Uterus (tissue), 4 donors: ENCODE data around the gene DDIT4. TPM values are rescaled to one million over a fixed set of nuclear protein-coding genes. Genes with fewer than 3 reads are reported as not detected.

Experiments
- DNase-seq, 2 donors: peaks; one replicate each; pipeline ENCODE4 v3.0.0-alpha.2; 2019 to 2020
- H3K27ac ChIP-seq, 2 donors: fragments of 200-600 bp; sonication (generic); 1 replicate in 1 of 2; 2 replicates in 1 of 2; pipeline ENCODE4 v1.5.1; 2016 to 2018
- H3K27me3 ChIP-seq, 2 donors: fragments of 200-600 bp; sonication (generic); one replicate each; pipeline ENCODE4 v1.5.1; 2018 to 2019; ENCODE audit warnings: control low read depth in 1 of 2
- H3K36me3 ChIP-seq, 2 donors: fragments of 200-600 bp; sonication (generic); one replicate each; pipeline ENCODE4 v1.5.1; 2019; ENCODE audit warnings: control low read depth in 1 of 2
- H3K4me1 ChIP-seq, 2 donors: fragments of 200-600 bp; sonication (generic); one replicate each; pipeline ENCODE4 v1.5.1; 2018 to 2019; ENCODE audit warnings: control low read depth in 1 of 2
- H3K4me3 ChIP-seq, 2 donors: fragments of 200-600 bp; sonication (generic); 1 replicate in 1 of 2; 2 replicates in 1 of 2; pipeline ENCODE4 v1.5.1; 2018 to 2019; ENCODE audit warnings: mild to moderate bottlenecking in 1 of 2
- H3K9me3 ChIP-seq, 2 donors: fragments of 200-600 bp; sonication (generic); one replicate each; pipeline ENCODE4 v1.5.1; 2019; ENCODE audit warnings: control low read depth in 1 of 2
- CTCF ChIP-seq, 4 experiments: fragments of 200-600 bp in 2 of 4; fragments of 450-650 bp in 2 of 4; sonication (generic) in 2 of 4; IDR thresholded peaks; one replicate each; pipeline ENCODE4 v1.5.1; 2016 to 2019; ENCODE audit warnings: antibody characterized with exemption in 4 of 4, mild to moderate bottlenecking in 2 of 4, moderate library complexity in 1 of 4
- POLR2A ChIP-seq, 2 donors: fragments of 450-650 bp; IDR thresholded peaks; one replicate each; pipeline ENCODE4 v1.6.1; 2016; ENCODE audit warnings: antibody characterized with exemption in 2 of 2, mild to moderate bottlenecking in 1 of 2, moderate library complexity in 1 of 2
- intact Hi-C: fragments of 100-400 bp; cut with DNase I; formaldehyde crosslinking; loops from one replicate; pipeline ENCODE4 v1.15.1; 2023; ENCODE audit warnings: low total_unique reads
- total RNA-seq, 4 donors: library from RNA; depleted of rRNA in 3 of 4; stranded (reverse); fragments of >200 nt in 3 of 4; gene quantifications; one replicate each; pipeline versions ENCODE4 v1.1.0 to v1.2.4, GENCODE V29; 2014 to 2023
- donor health status: DM: yes; HTN: yes; CAD: no.

Gene DDIT4
- total RNA-seq, 4 donors from 2014 or later: 118 to 210 (median 145) TPM

GRCh38 chr10:72321248-72322029 lies 47.7 kb downstream of the DDIT4 start:
- no peaks in the 10 kb centered on the region for H3K36me3 ChIP-seq
- intact Hi-C loops: no loop called here
- H3K9me3 ChIP-seq: no peaks in the 10 kb centered on the region
- TF ChIP-seq POLR2A (IDR thresholded peaks at IDR 0.05) (no peak), CTCF (IDR thresholded peaks at IDR 0.05) (no peak)
- no peak for DNase-seq
- H3K27me3 ChIP-seq: no peaks in the 10 kb centered on the region
- peaks cover 0 to 16% of the 10 kb centered on the region in 2 donors for H3K4me1 ChIP-seq
- peak overlapping the region; percentile 82 to 91 for H3K27ac ChIP-seq
- H3K4me3 ChIP-seq: no peak overlapping the region

GRCh38 chr10:72322030-72322279 lies 48.2 kb downstream of the DDIT4 start:
- no peaks in the 10 kb centered on the region for H3K9me3 ChIP-seq
- DNase-seq: no peak
- peaks cover 0 to 11% of the 10 kb centered on the region in 2 donors for H3K4me1 ChIP-seq
- no peaks in the 10 kb centered on the region for H3K27me3 ChIP-seq
- no peak overlapping the region for H3K27ac ChIP-seq
- intact Hi-C loops: no loop called here
- H3K4me3 ChIP-seq: no peak overlapping the region
- no peak for TF ChIP-seq CTCF (IDR thresholded peaks at IDR 0.05)
- no peaks in the 10 kb centered on the region for H3K36me3 ChIP-seq

GRCh38 chr10:72322280-72323058 lies 48.7 kb downstream of the DDIT4 start:
- DNase-seq: no peak
- no peaks in the 10 kb centered on the region for H3K9me3 ChIP-seq
- H3K4me1 ChIP-seq: peaks cover 0 to 8% of the 10 kb centered on the region in 2 donors
- no peak overlapping the region for H3K4me3 ChIP-seq
- no peaks in the 10 kb centered on the region for H3K27me3 ChIP-seq
- intact Hi-C loops: no loop called here
- H3K27ac ChIP-seq: no peak overlapping the region
- TF ChIP-seq POLR2A (IDR thresholded peaks at IDR 0.05) (no peak), CTCF (IDR thresholded peaks at IDR 0.05) (no peak)
- H3K36me3 ChIP-seq: no peaks in the 10 kb centered on the region

GRCh38 chr10:72323108-72323749 lies 49.5 kb downstream of the DDIT4 start:
- Histone ChIP-seq H3K36me3 (no peaks in the 10 kb centered on the region), H3K4me3 (no peak overlapping the region), H3K9me3 (no peaks in the 10 kb centered on the region), H3K27ac (no peak overlapping the region), H3K27me3 (no peaks in the 10 kb centered on the region), H3K4me1 (peaks cover 0 to 13% of the 10 kb centered on the region in 2 donors)
- TF ChIP-seq CTCF (IDR thresholded peaks at IDR 0.05): no peak
- TF ChIP-seq POLR2A (IDR thresholded peaks at IDR 0.05): no peak
- no peak for DNase-seq
- intact Hi-C loops: no loop called here

GRCh38 chr10:72323771-72324191 lies 50.1 kb downstream of the DDIT4 start:
- TF ChIP-seq CTCF (IDR thresholded peaks at IDR 0.05) (no peak), POLR2A (IDR thresholded peaks at IDR 0.05) (no peak)
- H3K4me3 ChIP-seq: no peak overlapping the region
- no peak for DNase-seq
- no peaks in the 10 kb centered on the region for H3K27me3 ChIP-seq
- intact Hi-C loops: no loop called here
- H3K9me3 ChIP-seq: no peaks in the 10 kb centered on the region
- no peak overlapping the region for H3K27ac ChIP-seq
- H3K4me1 ChIP-seq: peaks cover 0 to 17% of the 10 kb centered on the region in 2 donors
- H3K36me3 ChIP-seq: no peaks in the 10 kb centered on the region
